ENCODE measurements around the gene NRXN3.

The NRXN3 gene

GRCh38 chr14:79175671-79176070 lies 1005.5 kb downstream of the NRXN3 start:
- in situ Hi-C loops (cut with MboI; ENCODE audit: low sequenced_read_pairs, unreplicated experiment): no loop called here
- TF ChIP-seq, protein P1, sequence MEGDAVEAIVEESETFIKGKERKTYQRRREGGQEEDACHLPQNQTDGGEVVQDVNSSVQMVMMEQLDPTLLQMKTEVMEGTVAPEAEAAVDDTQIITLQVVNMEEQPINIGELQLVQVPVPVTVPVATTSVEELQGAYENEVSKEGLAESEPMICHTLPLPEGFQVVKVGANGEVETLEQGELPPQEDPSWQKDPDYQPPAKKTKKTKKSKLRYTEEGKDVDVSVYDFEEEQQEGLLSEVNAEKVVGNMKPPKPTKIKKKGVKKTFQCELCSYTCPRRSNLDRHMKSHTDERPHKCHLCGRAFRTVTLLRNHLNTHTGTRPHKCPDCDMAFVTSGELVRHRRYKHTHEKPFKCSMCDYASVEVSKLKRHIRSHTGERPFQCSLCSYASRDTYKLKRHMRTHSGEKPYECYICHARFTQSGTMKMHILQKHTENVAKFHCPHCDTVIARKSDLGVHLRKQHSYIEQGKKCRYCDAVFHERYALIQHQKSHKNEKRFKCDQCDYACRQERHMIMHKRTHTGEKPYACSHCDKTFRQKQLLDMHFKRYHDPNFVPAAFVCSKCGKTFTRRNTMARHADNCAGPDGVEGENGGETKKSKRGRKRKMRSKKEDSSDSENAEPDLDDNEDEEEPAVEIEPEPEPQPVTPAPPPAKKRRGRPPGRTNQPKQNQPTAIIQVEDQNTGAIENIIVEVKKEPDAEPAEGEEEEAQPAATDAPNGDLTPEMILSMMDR (IDR thresholded peaks at IDR 0.05; ENCODE audit: borderline replicate concordance, control extremely low read depth, extremely low read depth, insufficient read depth, missing control alignments): no peak

GRCh38 chr14:79177106-79177505 lies 1006.9 kb downstream of the NRXN3 start:
- DNase-seq (ENCODE audit: low spot score): no peak
- TF ChIP-seq, protein P1 (IDR thresholded peaks at IDR 0.05; ENCODE audit: borderline replicate concordance, control extremely low read depth, extremely low read depth, insufficient read depth, missing control alignments): no peak
- in situ Hi-C loops (cut with MboI; ENCODE audit: low sequenced_read_pairs, unreplicated experiment): no loop called here

More at GRCh38 chr14:79175671-79176070, 1005.5 kb downstream of the NRXN3 start:
- DNase-seq (ENCODE audit: low spot score): no peak

GRCh38 chr14:79178719-79179118 lies 1008.5 kb downstream of the NRXN3 start:
- DNase-seq (ENCODE audit: low spot score): no peak
- in situ Hi-C loops (cut with MboI; ENCODE audit: low sequenced_read_pairs, unreplicated experiment): no loop called here
- TF ChIP-seq, protein P1 (IDR thresholded peaks at IDR 0.05; ENCODE audit: borderline replicate concordance, control extremely low read depth, extremely low read depth, insufficient read depth, missing control alignments): no peak

DNA sequence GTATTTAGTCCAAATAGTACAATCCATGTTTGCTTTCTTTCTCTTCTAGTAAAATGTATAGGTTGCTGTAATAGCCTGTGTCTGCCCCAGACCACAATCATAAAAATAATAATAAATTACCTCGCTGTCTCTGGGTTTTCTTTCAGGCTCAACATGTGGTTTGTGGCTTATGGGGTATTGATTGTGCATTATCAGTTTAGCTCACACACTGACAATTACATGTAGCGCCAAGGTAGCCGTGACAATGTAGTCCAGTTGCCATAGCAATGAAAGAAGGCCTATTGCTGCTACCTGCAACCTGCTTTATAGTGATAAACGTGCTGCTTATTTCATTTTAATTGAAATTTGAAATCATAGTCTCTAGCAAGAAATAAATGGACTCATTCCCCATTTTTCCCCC lies 1009.8 kb downstream of the NRXN3 start:
- TF ChIP-seq, protein P1 (IDR thresholded peaks at IDR 0.05; ENCODE audit: borderline replicate concordance, control extremely low read depth, extremely low read depth, insufficient read depth, missing control alignments): no peak
- DNase-seq (ENCODE audit: low spot score): no peak

DNA sequence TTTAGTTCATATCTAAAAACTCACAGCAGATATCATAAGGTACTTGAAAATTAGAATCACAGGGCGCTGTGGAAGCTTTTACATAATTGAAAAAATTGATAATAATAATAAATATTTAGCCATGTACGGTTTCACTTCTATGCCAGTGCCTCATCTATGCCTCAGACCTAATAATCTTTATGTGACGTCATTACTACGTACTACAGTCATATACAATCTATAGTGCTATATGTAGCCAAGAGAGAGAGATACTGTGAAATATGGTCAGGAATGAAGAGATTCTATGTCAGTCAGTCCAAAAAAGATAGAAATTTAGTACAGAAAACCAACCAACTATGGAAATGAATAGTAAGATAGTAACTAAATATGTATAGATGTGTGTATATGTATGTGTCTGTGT lies 1010.5 kb downstream of the NRXN3 start:
- in situ Hi-C loops (cut with MboI; ENCODE audit: low sequenced_read_pairs, unreplicated experiment): no loop called here
- TF ChIP-seq, protein P1 (IDR thresholded peaks at IDR 0.05; ENCODE audit: borderline replicate concordance, control extremely low read depth, extremely low read depth, insufficient read depth, missing control alignments): no peak
- no peak for DNase-seq (ENCODE audit: low spot score)

More for the DNA sequence above, 1009.8 kb downstream of the NRXN3 start:
- in situ Hi-C loops (cut with MboI; ENCODE audit: low sequenced_read_pairs, unreplicated experiment): no loop called here

DNA sequence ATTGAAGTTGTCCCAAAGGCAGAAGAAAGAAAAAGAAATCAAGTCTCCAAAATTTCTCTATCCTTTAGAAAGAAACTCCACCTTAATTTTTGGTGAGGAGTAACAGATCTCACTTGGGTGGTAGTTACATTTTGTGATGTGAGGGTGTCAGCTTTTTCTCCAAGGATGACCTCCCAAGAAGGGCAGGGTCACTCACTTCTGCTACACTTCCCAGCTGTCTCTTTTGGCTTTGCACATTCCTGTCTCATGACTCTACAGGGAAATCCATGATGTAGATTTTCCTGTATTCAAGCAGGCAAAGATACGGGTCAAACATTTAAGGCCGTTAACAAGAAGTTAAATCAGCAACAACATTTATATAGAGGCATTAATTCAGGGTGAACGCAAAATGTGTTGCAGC lies 1016.4 kb downstream of the NRXN3 start:
- in situ Hi-C loops (cut with MboI; ENCODE audit: low sequenced_read_pairs, unreplicated experiment): no loop called here
- TF ChIP-seq, protein P1 (IDR thresholded peaks at IDR 0.05; ENCODE audit: borderline replicate concordance, control extremely low read depth, extremely low read depth, insufficient read depth, missing control alignments): no peak
- no peak for DNase-seq (ENCODE audit: low spot score)
